ENCODE data around the gene GREB1.

DNA sequence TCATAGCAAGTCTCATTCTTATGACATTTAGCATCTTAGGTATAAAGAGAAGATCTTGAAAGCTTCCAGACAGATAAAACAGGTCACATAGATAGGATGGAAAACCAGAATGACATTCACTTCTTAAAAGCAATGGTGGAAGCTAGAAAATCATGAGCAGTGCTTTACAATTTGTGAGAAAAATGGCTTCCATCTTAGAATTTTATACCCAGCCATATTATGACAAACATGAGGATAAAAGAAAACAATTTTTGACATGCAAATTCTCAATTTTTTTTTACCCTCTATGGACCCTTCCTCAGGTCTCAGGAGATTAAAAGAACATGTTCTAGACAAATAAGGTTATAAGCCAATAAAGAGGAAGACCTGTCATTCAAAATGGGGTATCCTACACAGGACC is 129.0 kb downstream of the GREB1 start:
- TF ChIP-seq, protein P1, sequence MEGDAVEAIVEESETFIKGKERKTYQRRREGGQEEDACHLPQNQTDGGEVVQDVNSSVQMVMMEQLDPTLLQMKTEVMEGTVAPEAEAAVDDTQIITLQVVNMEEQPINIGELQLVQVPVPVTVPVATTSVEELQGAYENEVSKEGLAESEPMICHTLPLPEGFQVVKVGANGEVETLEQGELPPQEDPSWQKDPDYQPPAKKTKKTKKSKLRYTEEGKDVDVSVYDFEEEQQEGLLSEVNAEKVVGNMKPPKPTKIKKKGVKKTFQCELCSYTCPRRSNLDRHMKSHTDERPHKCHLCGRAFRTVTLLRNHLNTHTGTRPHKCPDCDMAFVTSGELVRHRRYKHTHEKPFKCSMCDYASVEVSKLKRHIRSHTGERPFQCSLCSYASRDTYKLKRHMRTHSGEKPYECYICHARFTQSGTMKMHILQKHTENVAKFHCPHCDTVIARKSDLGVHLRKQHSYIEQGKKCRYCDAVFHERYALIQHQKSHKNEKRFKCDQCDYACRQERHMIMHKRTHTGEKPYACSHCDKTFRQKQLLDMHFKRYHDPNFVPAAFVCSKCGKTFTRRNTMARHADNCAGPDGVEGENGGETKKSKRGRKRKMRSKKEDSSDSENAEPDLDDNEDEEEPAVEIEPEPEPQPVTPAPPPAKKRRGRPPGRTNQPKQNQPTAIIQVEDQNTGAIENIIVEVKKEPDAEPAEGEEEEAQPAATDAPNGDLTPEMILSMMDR (conservative IDR thresholded peaks at IDR 0.05; ENCODE audit: low read depth in 2 of 2): no peak
- no peak for TF ChIP-seq ETS1 (IDR thresholded peaks at IDR 0.05)
- TF ChIP-seq EZH2phosphoT487 (IDR thresholded peaks at IDR 0.05; ENCODE audit: unreplicated experiment): no peak
- TF ChIP-seq, protein P2, sequence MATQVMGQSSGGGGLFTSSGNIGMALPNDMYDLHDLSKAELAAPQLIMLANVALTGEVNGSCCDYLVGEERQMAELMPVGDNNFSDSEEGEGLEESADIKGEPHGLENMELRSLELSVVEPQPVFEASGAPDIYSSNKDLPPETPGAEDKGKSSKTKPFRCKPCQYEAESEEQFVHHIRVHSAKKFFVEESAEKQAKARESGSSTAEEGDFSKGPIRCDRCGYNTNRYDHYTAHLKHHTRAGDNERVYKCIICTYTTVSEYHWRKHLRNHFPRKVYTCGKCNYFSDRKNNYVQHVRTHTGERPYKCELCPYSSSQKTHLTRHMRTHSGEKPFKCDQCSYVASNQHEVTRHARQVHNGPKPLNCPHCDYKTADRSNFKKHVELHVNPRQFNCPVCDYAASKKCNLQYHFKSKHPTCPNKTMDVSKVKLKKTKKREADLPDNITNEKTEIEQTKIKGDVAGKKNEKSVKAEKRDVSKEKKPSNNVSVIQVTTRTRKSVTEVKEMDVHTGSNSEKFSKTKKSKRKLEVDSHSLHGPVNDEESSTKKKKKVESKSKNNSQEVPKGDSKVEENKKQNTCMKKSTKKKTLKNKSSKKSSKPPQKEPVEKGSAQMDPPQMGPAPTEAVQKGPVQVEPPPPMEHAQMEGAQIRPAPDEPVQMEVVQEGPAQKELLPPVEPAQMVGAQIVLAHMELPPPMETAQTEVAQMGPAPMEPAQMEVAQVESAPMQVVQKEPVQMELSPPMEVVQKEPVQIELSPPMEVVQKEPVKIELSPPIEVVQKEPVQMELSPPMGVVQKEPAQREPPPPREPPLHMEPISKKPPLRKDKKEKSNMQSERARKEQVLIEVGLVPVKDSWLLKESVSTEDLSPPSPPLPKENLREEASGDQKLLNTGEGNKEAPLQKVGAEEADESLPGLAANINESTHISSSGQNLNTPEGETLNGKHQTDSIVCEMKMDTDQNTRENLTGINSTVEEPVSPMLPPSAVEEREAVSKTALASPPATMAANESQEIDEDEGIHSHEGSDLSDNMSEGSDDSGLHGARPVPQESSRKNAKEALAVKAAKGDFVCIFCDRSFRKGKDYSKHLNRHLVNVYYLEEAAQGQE (IDR thresholded peaks at IDR 0.05; ENCODE audit: unreplicated experiment): no peak
- no peak for TF ChIP-seq EZH2 (IDR thresholded peaks at IDR 0.05; ENCODE audit: low read depth, unreplicated experiment)
- no peak for TF ChIP-seq CREB1 (CRISPR knock-in tag; IDR thresholded peaks at IDR 0.05; ENCODE audit: low read depth)
- no peak for TF ChIP-seq ZNF331 (CRISPR knock-in tag; IDR thresholded peaks at IDR 0.05; ENCODE audit: low read depth)
- no peak for TF ChIP-seq JUNB (IDR thresholded peaks at IDR 0.05; ENCODE audit: unreplicated experiment)
- TF ChIP-seq POLR2AphosphoS5 (IDR thresholded peaks at IDR 0.05; ENCODE audit: low read depth): no peak
